ENCODE measurements around the gene PRRX2.

PRRX2 gene

DNA sequence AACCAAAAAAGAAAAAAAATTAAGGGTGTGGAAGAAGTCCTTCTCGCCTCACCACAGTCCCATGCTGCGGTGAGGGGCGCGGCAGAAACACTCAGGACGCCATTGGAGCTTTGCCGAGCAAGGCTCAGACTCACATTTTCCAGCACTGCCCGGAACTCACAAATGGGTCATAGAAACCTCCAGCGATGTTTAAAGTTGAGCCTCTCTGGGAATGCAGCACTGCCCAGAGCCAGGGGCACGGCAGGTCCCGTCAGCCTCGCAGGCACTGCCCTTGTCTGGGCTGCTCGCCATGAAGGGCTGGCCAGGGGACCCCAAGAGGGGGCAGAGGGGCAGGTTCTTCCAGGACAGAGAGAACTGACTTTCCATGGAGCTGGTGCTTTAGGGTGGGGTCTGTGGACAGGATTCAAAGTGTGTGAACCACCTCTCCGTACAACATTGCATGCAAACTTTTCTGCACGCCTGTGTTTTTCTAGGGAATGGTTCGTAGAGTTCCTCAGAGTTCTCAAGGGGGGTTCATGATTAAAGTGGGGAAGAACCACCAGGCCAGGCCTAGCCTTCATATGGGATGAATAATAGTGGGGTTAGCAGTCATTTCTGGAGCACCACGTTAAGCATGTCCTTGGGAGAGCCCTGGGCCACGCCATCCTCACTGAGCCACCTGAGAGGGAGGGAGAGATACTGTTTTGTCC is 38.4 kb downstream of the PRRX2 start:
- DNase-seq, result no peak

- DNase-seq, result no peak
Measured at GRCh38 chr9:129704807-129705206, 39.4 kb downstream of the PRRX2 start.

- DNase-seq, result no peak
Measured at GRCh38 chr9:129708793-129709192, 43.3 kb downstream of the PRRX2 start.

GRCh38 chr9:129709438-129710168 is 44.2 kb downstream of the PRRX2 start:
- DNase-seq, result peak; percentile 38

- DNase-seq, result no peak
Measured at GRCh38 chr9:129710169-129710453, 44.7 kb downstream of the PRRX2 start.

DNA sequence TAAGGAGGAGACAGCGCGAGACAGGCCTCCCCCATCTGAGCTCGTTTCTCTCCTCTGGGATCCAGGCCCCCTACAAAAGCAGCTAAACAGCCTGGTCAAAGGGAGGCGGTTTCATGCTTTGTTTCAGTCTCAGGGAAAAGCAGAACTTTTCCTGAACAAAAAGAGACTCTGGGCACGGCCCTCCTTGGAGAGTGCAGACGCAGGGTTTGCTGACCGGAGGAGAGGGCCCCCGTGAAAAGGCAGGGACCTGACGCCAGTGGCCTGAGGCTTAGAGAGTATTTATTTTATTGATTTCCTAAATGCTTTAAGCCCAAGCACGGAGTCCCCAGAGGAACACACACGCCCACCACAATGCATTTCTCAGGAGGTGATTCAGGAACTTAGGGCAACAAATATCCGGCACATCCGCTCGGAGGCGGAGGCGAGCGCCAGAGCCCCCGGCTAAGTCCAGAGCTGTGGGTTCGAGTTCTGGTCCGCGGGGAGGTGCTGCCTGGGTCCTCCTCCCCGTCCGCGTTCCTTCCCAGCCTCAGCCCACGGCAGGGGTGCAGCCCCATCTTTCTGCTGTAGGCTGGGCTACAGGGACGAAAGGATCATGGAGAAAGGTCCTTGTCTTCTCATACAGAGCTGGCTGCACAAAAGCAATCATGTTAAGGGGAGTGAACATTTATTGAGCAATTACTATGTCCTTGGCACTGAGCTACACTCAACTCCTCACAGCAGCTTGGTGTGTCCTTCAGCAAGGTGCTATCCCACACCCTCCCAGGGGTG is 47.4 kb downstream of the PRRX2 start:
- no peak for DNase-seq

DNA sequence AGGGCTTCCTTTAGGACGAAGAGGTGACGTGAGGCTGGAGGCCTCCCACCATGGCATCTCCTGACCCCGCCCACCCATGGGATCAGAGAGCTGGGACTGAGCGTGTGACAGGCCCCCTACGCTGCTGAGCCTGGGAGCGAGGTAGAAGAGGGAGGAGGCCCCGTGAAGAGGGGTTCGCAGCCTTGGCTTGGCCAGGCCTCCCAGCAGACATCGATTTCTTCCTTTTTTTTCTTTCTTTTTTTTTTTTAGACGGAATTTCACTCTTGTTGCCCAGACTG is 47.9 kb downstream of the PRRX2 start:
- DNase-seq, result no peak

DNA sequence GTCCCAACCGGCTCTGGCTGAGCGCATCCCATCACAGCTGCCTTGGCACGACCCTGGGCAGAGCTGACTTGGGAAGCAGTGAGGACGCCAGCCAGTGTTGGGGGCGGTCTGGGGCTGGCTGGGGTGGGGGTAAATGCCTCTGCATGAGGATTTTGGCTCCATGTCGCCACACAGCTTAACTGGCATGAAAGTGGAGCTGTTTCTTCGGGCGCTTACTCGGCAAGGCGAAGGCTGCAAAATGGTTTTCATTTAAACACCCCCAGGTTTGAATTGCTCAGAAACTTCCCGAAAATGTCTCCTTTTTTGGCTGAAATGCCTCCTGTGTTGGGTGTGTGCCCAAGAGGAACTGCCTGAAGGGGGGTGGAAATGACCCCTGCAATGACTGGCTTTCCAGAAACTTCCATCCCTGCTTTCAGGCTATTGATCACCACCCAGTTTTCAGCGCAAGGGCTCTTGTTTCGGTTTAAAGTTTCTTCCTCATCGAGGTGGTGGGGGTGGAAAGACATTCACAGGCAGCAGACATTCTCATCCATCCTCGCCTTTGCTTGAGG is 49.1 kb downstream of the PRRX2 start:
- no peak for DNase-seq

- DNase-seq, result no peak
Measured at GRCh38 chr9:129716091-129716490, 50.6 kb downstream of the PRRX2 start.

DNA sequence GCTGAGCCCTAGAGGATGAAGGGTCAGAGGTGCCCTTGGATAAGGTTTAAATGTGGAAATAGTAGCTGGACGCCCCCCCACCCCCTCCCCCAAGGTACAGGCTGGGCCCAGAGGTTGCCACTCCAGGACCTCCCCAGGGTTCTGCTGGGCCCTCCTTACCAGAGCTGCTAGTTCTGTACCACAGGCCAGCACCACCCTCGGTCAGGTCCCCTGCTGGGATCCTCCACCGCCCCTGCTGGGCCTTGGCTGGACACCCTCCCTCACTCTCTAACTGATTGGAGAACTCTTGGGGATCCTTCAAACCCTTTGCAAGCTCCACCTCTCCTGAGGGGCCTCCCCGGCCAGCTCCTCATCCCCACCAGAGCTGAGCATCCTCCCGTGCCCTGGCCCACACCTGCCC is 52.5 kb downstream of the PRRX2 start:
- no peak for DNase-seq

- no peak for DNase-seq
Measured at GRCh38 chr9:129718647-129719046, 53.2 kb downstream of the PRRX2 start.

DNA sequence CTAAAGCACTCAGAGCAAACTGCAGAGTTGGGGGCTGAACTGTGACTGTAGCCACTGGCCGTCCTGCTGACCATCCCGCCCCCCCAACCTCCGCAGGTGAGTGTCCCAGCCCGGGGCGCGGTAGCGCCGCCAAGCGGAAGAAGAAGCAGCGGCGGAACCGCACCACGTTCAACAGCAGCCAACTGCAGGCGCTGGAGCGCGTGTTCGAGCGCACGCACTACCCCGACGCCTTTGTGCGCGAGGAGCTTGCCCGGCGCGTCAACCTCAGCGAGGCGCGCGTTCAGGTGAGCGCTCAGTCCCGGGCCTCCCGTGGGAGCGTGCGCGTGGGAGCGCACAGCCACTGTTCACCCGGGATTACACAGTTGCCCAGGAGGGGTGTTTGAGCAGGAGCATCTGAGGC is 53.7 kb downstream of the PRRX2 start:
- no peak for DNase-seq

- DNase-seq, result no peak
Measured at GRCh38 chr9:129720181-129720864, 54.9 kb downstream of the PRRX2 start.

- no peak for DNase-seq
Measured at GRCh38 chr9:129720865-129721545, 55.6 kb downstream of the PRRX2 start.

DNA sequence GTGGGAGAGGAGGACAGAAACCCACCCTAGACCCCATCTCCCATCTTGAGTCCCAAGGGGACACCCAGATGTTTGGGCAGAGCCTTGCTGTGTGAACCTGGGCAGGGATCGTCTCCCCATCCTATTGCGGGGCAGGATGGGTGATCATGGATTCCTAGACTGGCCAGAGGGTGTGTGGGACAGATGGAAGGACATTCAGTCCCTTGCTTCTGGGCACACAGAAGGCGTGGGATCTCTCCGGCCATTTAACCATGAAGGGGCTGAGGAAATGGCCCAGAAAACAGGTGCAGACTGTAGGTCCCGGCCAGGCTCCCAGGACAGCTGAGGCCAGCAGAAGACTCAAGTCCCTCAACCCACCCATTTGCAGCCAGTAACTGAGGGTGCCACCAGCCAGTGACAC is 57.5 kb downstream of the PRRX2 start:
- no peak for DNase-seq

GRCh38 chr9:129724456-129725190 is 59.2 kb downstream of the PRRX2 start:
- no peak for DNase-seq

- DNase-seq, result no peak
Measured at GRCh38 chr9:129725795-129726251, 60.4 kb downstream of the PRRX2 start.

DNA sequence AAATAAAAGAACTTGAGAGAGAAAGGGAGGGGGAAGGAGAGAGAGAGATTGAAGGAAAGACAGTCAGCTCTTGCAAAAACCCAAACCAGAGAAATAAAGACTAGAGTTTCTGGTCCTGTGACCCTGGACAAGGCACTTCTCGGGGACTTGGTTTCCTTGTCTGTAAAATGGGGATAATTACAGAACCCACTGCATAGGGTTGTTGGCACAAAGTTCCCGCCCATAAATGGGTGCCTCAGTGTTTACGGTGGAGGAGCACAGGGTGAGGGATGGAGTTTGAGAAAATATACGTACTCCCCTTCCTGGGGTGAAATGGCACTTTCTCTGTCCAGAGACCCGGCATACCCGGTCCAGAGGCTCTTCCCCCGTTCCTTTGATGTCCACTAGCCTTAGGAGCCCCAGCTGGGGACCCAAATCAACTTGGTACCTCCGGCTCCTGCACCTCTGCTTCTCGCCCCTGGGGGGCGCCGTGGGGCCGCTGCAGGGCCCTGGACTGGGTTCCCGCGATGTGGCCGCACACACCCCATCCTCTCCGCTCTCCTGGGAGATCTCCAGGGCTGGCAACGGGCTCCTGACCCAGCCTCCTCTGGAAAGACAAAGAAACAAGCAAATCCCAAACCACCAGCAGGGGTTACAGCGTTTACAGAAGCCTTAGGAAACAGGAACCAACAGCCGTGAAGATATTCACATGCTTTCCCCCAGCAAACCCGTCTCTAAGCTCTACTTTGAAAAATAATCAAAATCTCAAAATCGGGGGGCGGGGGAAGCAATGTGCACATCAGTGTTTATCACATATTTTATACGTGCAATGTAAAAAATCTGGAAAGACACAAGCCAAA is 61.1 kb downstream of the PRRX2 start:
- DNase-seq, result peak; percentile 61

GRCh38 chr9:129728744-129729143 is 63.3 kb downstream of the PRRX2 start:
- no peak for DNase-seq

GRCh38 chr9:129731477-129732085 is 66.1 kb downstream of the PRRX2 start:
- DNase-seq, result no peak

Measured in right kidney (tissue), 1 donor.